Activated T-helper 17 cell treated with anti-CD3 and anti-CD28 coated beads, Interleukin-2, amount 50 U/mL, for 72 hours (primary cell): ENCODE measurements around the gene TBCD. TPM values are rescaled to one million over a fixed set of nuclear protein-coding genes. Genes with fewer than 3 reads are reported as not detected.

Source experiments
- ATAC-seq: fragments of 150-1000 bp; cut with Tn5 transposase; replicated peaks from 2 replicates; pipeline ENCODE4 v1.10.0; 2021; ENCODE audit warnings: mild to moderate bottlenecking, moderate library complexity
- H3K27ac Mint-ChIP-seq: one replicate; pipeline ENCODE4 v1.8.0; 2022; ENCODE audit warnings: mixed read lengths
- H3K27me3 Mint-ChIP-seq: one replicate; pipeline ENCODE4 v1.8.0; 2022; ENCODE audit warnings: mixed read lengths
- H3K36me3 Mint-ChIP-seq: one replicate; pipeline ENCODE4 v1.8.0; 2022; ENCODE audit warnings: low read depth, mild to moderate bottlenecking, mixed read lengths
- H3K4me1 Mint-ChIP-seq: one replicate; pipeline ENCODE4 v1.8.0; 2022; ENCODE audit warnings: mixed read lengths
- H3K4me3 Mint-ChIP-seq: one replicate; pipeline ENCODE4 v1.8.0; 2022; ENCODE audit warnings: mild to moderate bottlenecking, mixed read lengths
- H3K9me3 Mint-ChIP-seq: one replicate; pipeline ENCODE4 v1.8.0; 2022; ENCODE audit warnings: mixed read lengths
- total RNA-seq, 2 donors: library from RNA; stranded (reverse); gene quantifications; one replicate each; pipeline ENCODE4 v1.2.3, GENCODE V29; 2022

The TBCD gene
- total RNA-seq, 2 donors from 2014 or later = 111 to 139 TPM

- Mint-ChIP-seq H3K36me3 (peaks cover 12% of the 10 kb centered on the region), H3K4me1 (peaks cover 8% of the 10 kb centered on the region), H3K27me3 (no peaks in the 10 kb centered on the region), H3K4me3 (no peak overlapping the region), H3K27ac (peak overlapping the region; percentile 78), H3K9me3 (no peaks in the 10 kb centered on the region)
- no peak for ATAC-seq
These were observed 79.4 kb downstream of the TBCD start for GRCh38 chr17:82831041-82831817.

GRCh38 chr17:82831818-82832200 lies 79.9 kb downstream of the TBCD start:
- no peaks in the 10 kb centered on the region for H3K27me3 Mint-ChIP-seq
- no peak overlapping the region for H3K4me3 Mint-ChIP-seq
- H3K9me3 Mint-ChIP-seq = no peaks in the 10 kb centered on the region
- peaks cover 12% of the 10 kb centered on the region for H3K36me3 Mint-ChIP-seq
- peaks cover 8% of the 10 kb centered on the region for H3K4me1 Mint-ChIP-seq
- peak overlapping the region; percentile 78 for H3K27ac Mint-ChIP-seq
- ATAC-seq = no peak

GRCh38 chr17:82832411-82832810 lies 80.5 kb downstream of the TBCD start:
- Mint-ChIP-seq H3K27me3 (no peaks in the 10 kb centered on the region), H3K4me3 (no peak overlapping the region), H3K9me3 (no peaks in the 10 kb centered on the region), H3K27ac (no peak overlapping the region), H3K4me1 (peaks cover 8% of the 10 kb centered on the region), H3K36me3 (peaks cover 12% of the 10 kb centered on the region)
- ATAC-seq = no peak

GRCh38 chr17:82832881-82833475 lies 81.1 kb downstream of the TBCD start:
- ATAC-seq = no peak
- H3K4me3 Mint-ChIP-seq = no peak overlapping the region

GRCh38 chr17:82835122-82835521 lies 83.3 kb downstream of the TBCD start:
- Mint-ChIP-seq H3K9me3 (no peaks in the 10 kb centered on the region), H3K36me3 (no peaks in the 10 kb centered on the region), H3K4me1 (no peaks in the 10 kb centered on the region)

More at GRCh38 chr17:82832881-82833475, 81.1 kb downstream of the TBCD start:
- Mint-ChIP-seq H3K27ac (no peak overlapping the region), H3K4me1 (peaks cover 8% of the 10 kb centered on the region), H3K36me3 (peaks cover 8% of the 10 kb centered on the region), H3K9me3 (no peaks in the 10 kb centered on the region), H3K27me3 (no peaks in the 10 kb centered on the region)

GRCh38 chr17:82835766-82836512 lies 84.1 kb downstream of the TBCD start:
- H3K9me3 Mint-ChIP-seq = no peaks in the 10 kb centered on the region
- H3K27me3 Mint-ChIP-seq = no peaks in the 10 kb centered on the region
- no peaks in the 10 kb centered on the region for H3K4me1 Mint-ChIP-seq
- no peak overlapping the region for H3K4me3 Mint-ChIP-seq
- no peak overlapping the region for H3K27ac Mint-ChIP-seq
- H3K36me3 Mint-ChIP-seq = no peaks in the 10 kb centered on the region
- ATAC-seq = no peak

More at GRCh38 chr17:82835122-82835521, 83.3 kb downstream of the TBCD start:
- H3K4me3 Mint-ChIP-seq = no peak overlapping the region
- no peaks in the 10 kb centered on the region for H3K27me3 Mint-ChIP-seq
- no peak for ATAC-seq
- H3K27ac Mint-ChIP-seq = no peak overlapping the region

- H3K4me1 Mint-ChIP-seq = no peaks in the 10 kb centered on the region
- H3K9me3 Mint-ChIP-seq = no peaks in the 10 kb centered on the region
- no peaks in the 10 kb centered on the region for H3K27me3 Mint-ChIP-seq
- H3K36me3 Mint-ChIP-seq = no peaks in the 10 kb centered on the region
- H3K27ac Mint-ChIP-seq = peak overlapping the region; percentile 64
- H3K4me3 Mint-ChIP-seq = no peak overlapping the region
- ATAC-seq = no peak
These were observed 85.0 kb downstream of the TBCD start for GRCh38 chr17:82836823-82837357.

GRCh38 chr17:82837586-82838320 lies 85.9 kb downstream of the TBCD start:
- no peak for ATAC-seq
- no peaks in the 10 kb centered on the region for H3K4me1 Mint-ChIP-seq
- no peaks in the 10 kb centered on the region for H3K27me3 Mint-ChIP-seq
- no peak overlapping the region for H3K4me3 Mint-ChIP-seq
- peak overlapping the region; percentile 16 for H3K27ac Mint-ChIP-seq
- no peaks in the 10 kb centered on the region for H3K9me3 Mint-ChIP-seq
- H3K36me3 Mint-ChIP-seq = no peaks in the 10 kb centered on the region

- H3K36me3 Mint-ChIP-seq = no peaks in the 10 kb centered on the region
- H3K27me3 Mint-ChIP-seq = no peaks in the 10 kb centered on the region
- peak overlapping the region; percentile 16 for H3K27ac Mint-ChIP-seq
- ATAC-seq = no peak
- no peak overlapping the region for H3K4me3 Mint-ChIP-seq
- peaks cover 1% of the 10 kb centered on the region for H3K4me1 Mint-ChIP-seq
- H3K9me3 Mint-ChIP-seq = no peaks in the 10 kb centered on the region
These were observed 86.7 kb downstream of the TBCD start for GRCh38 chr17:82838386-82839063.

- ATAC-seq = no peak
- Mint-ChIP-seq H3K36me3 (no peaks in the 10 kb centered on the region), H3K4me1 (peaks cover 6% of the 10 kb centered on the region), H3K9me3 (no peaks in the 10 kb centered on the region), H3K4me3 (no peak within 1 kb of the TSS), H3K27ac (no peak within 1 kb of the TSS), H3K27me3 (no peaks in the 10 kb centered on the region)
These were observed 87.9 kb downstream of the TBCD start, which contains the start of gene ZNF750 for GRCh38 chr17:82839617-82840292. Gene ZNF750 (minus strand): TSS chr17:82840022. CDS start chr17:82832454, 7,568 bp downstream.

- Mint-ChIP-seq H3K36me3 (no peaks in the 10 kb centered on the region), H3K4me3 (no peak overlapping the region), H3K4me1 (peaks cover 6% of the 10 kb centered on the region), H3K27ac (no peak overlapping the region), H3K27me3 (no peaks in the 10 kb centered on the region), H3K9me3 (no peaks in the 10 kb centered on the region)
- ATAC-seq = no peak
These were observed 88.6 kb downstream of the TBCD start for GRCh38 chr17:82840431-82840831.

- ATAC-seq = no peak
- Mint-ChIP-seq H3K4me3 (no peak overlapping the region), H3K36me3 (no peaks in the 10 kb centered on the region), H3K27ac (peak overlapping the region; percentile 70), H3K4me1 (peaks cover 6% of the 10 kb centered on the region), H3K27me3 (no peaks in the 10 kb centered on the region), H3K9me3 (no peaks in the 10 kb centered on the region)
These were observed 90.2 kb downstream of the TBCD start for GRCh38 chr17:82841921-82842596.
